Coronary artery (tissue), 2 donors: Measurements from ENCODE around the gene ATE1.
"Not testable (repeated sequence)": the region's sequence is repeated elsewhere in the genome, so short reads cannot be mapped to it uniquely, and the experiment has no call there.

ENCODE experiments used
- DNase-seq: peaks from one replicate; pipeline ENCODE4 v3.0.0-alpha.2; 2017; ENCODE audit warnings: low spot score
- H3K27ac ChIP-seq, 2 donors: fragments of 200-600 bp; sonication (generic); one replicate each; pipeline ENCODE4 v1.5.1; 2016 to 2019
- H3K4me3 ChIP-seq: fragments of 200-600 bp; sonication (generic); 2 replicates; pipeline ENCODE4 v1.5.1; 2016; ENCODE audit warnings: mild to moderate bottlenecking, moderate library complexity
- CTCF ChIP-seq: fragments of 200-600 bp; sonication (generic); IDR thresholded peaks from one replicate; pipeline ENCODE4 v1.5.1; 2019; ENCODE audit warnings: antibody characterized with exemption

The ATE1 gene

GRCh38 chr10:121928528-121928884 lies 675 bp upstream of the ATE1 start:
- H3K4me3 ChIP-seq = peak overlapping the region; percentile 96
- TF ChIP-seq CTCF = no peak
- no peak for DNase-seq
- H3K27ac ChIP-seq = peak overlapping the region; percentile 91 to 99

GRCh38 chr10:121927318-121927840 lies 452 bp downstream of the ATE1 start:
- H3K27ac ChIP-seq = peak overlapping the region; percentile 91 to 99
- TF ChIP-seq CTCF = no peak
- H3K4me3 ChIP-seq = peak overlapping the region; percentile 96
- DNase-seq = no peak

DNA sequence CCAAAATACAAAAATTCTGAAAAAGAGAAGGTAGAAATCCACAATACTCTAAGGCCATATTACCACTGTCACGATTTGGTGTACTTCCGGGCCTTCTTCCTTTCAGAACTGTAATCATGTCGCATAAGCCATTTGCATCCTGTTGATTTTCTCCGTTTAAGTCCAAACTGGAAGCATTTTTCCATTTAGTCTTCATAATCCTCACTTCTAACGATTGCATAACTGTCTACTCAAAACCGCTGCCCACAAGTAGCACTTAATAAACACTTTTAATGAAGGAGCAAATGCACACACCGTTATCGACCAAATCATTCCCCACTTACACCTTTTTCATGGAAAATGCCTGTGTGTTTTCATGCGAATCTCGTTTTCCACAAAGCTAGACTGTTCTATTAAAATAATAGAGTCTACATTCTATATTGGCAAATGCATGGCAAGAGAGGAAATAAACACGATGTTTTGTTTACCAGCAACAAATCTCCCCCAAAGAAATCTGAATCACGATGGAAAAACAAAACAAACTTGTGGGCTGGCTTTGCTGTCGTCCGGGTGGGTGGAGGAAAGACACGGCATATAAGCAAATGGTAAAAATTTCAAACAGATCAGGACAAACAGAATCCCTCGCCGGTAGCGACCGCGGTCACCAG lies 1.0 kb downstream of the ATE1 start:
- peak overlapping the region; percentile 70 to 99 for H3K27ac ChIP-seq
- DNase-seq = no peak

GRCh38 chr10:121926157-121926556 lies 1.7 kb downstream of the ATE1 start:
- DNase-seq = no peak
- TF ChIP-seq CTCF = no peak
- H3K4me3 ChIP-seq = peak overlapping the region; percentile 96
- H3K27ac ChIP-seq = no peak overlapping the region

More for the DNA sequence above, 1.0 kb downstream of the ATE1 start:
- H3K4me3 ChIP-seq = peak overlapping the region; percentile 96
- no peak for TF ChIP-seq CTCF

DNA sequence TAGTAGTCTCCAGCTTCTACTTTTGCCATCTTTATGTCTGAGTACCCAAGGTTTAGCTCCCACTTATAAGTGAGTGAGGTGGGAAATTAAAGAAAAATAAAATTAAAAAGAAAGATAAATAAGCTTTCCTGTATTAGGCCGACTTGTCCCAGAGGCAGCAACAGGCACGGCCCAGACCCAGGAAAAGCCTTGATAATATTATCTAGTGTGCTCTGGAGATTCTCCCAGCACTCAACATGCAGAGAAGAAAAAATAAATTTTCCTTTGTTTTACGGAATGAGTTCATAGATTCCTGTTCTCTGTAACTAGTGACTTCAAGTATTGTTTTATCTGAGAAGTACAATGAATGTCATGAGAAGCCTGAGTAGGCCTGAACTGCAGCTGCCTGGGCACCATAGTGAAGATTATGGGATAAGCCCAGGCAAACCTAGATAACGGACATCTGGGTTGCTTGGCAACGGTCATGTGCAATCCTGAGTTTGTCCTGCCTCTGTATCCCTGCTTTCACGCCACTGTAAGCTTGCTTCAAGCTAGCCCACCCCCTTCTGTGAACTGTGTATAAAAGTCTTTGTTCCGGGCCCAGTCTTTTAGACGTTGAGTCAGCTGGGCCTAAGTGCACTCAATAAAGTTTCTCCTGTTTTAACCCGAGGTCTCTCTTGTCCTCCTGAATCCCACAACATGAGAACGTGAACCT lies 6.4 kb downstream of the ATE1 start:
- Histone ChIP-seq H3K4me3 (no peak overlapping the region), H3K27ac (no peak overlapping the region)
- TF ChIP-seq CTCF = no peak
- DNase-seq = no peak

- Histone ChIP-seq H3K27ac (no peak overlapping the region), H3K4me3 (no peak overlapping the region)
- DNase-seq = no peak
- TF ChIP-seq CTCF = no peak
Observed at GRCh38 chr10:121919666-121920065, 8.2 kb downstream of the ATE1 start.

- not testable (repeated sequence) for H3K4me3 ChIP-seq, DNase-seq, H3K27ac ChIP-seq
Observed at GRCh38 chr10:121918800-121919199, 9.0 kb downstream of the ATE1 start.
